K562 (cell line): ENCODE measurements around the gene C1orf105. TPM values are rescaled to one million over a fixed set of nuclear protein-coding genes. Genes with fewer than 3 reads are reported as not detected.

Experiments used
- ATAC-seq: fragments of 200-7000 bp; cut with Tn5 transposase; 3 replicates; pipeline ENCODE4 v1.9.1; 2020; ENCODE audit warnings: moderate library complexity
- BruUV-seq: library from RNA; stranded (reverse); fragments of 400-500 nt; replicated peaks from 2 replicates; lab custom pipeline; 2021; lab: Mats Ljungman, UMichigan
- CTCF ChIA-PET: fragments of 300-600 bp; formaldehyde crosslinking; extraction: SDS; loops from one replicate; lab custom pipeline; 2021; ENCODE audit warnings: low intra/inter-chr PET ratio; lab: Yijun Ruan, JAX
- POLR2A ChIA-PET: fragments of 300-600, 350-650 bp; sonication (Branson Sonifier 250); formaldehyde crosslinking; extraction: SDS; loops from one replicate; lab custom pipeline; 2021; ENCODE audit warnings: antibody characterized with exemption, inconsistent platforms; lab: Yijun Ruan, JAX
- DNase-seq, 4 experiments: peaks; one replicate each; pipeline versions ENCODE4 v3.0.0 to v3.0.0-alpha.2; 2011 to 2018; ENCODE audit warnings: low spot score in 3 of 4, mixed read lengths in 3 of 4; ENCODE audit errors: extremely low read depth in 1 of 4
- FAIRE-seq: peaks from 2 replicates; lab custom pipeline; 2011; peaks lifted over from hg19 to GRCh38; lab: Jason Lieb, UNC
- H2AFZ ChIP-seq: 2 replicates; pipeline ENCODE4 v1.6.0; 2011; ENCODE audit warnings: low read depth, low read length, control low read depth, inconsistent platforms
- H3K27ac ChIP-seq: fragments of 200-600 bp; 3 replicates; pipeline ENCODE4 v1.8.0; 2011; ENCODE audit warnings: low read depth, mild to moderate bottlenecking, control low read depth, inconsistent platforms, low read length, moderate library complexity, mixed read lengths; ENCODE audit errors: extremely low read depth
- H3K27me3 ChIP-seq, 2 experiments: fragments of 300-600 bp in 1 of 2; 2 replicates in 1 of 2; 3 replicates in 1 of 2; pipeline versions ENCODE4 v1.6.0 to v1.8.0; 2011; ENCODE audit warnings: inconsistent platforms in 2 of 2, low read length in 2 of 2, mild to moderate bottlenecking in 1 of 2, mixed read lengths in 1 of 2, moderate library complexity in 1 of 2; ENCODE audit not compliant: control insufficient read depth in 2 of 2, insufficient read depth in 2 of 2
- H3K36me3 ChIP-seq: fragments of 300-600 bp; 3 replicates; pipeline ENCODE4 v1.8.0; 2011; ENCODE audit warnings: mild to moderate bottlenecking, low read length, inconsistent platforms; ENCODE audit not compliant: control insufficient read depth, insufficient read depth
- H3K4me1 ChIP-seq, 2 experiments: fragments of 200-600 bp in 1 of 2; replicated peaks in 1 of 2; 2 replicates in 1 of 2; 3 replicates in 1 of 2; pipeline versions ENCODE4 v1.5.1 to v1.8.0; 2011; ENCODE audit warnings: inconsistent platforms in 2 of 2, low read length in 2 of 2, mild to moderate bottlenecking in 1 of 2, mixed read lengths in 1 of 2, moderate library complexity in 1 of 2; ENCODE audit not compliant: control insufficient read depth in 2 of 2, insufficient read depth in 2 of 2
- H3K4me2 ChIP-seq: 2 replicates; pipeline ENCODE4 v1.6.1; 2011; ENCODE audit warnings: low read length, control low read depth, inconsistent platforms, mixed read lengths; ENCODE audit not compliant: insufficient read depth
- H3K4me3 ChIP-seq: fragments of 200-600 bp; sonication (generic), shearing (Covaris generic); 2 replicates; pipeline ENCODE4 v1.5.1; 2016; ENCODE audit warnings: control low read depth, inconsistent platforms
- H3K79me2 ChIP-seq: fragments of 200-600 bp; 3 replicates; pipeline ENCODE4 v1.8.0; 2011; ENCODE audit warnings: low read length, inconsistent platforms; ENCODE audit not compliant: control insufficient read depth, insufficient read depth
- H3K9ac ChIP-seq, 2 experiments: 2 replicates each; pipeline versions ENCODE4 v1.6.0 to v1.6.1; 2011; ENCODE audit warnings: low read depth in 2 of 2, low read length in 2 of 2, control low read depth in 1 of 2, inconsistent platforms in 1 of 2, mild to moderate bottlenecking in 1 of 2, mixed read lengths in 1 of 2; ENCODE audit not compliant: insufficient read depth in 1 of 2
- H3K9me1 ChIP-seq: one replicate; pipeline ENCODE4 v1.6.0; 2011; ENCODE audit warnings: inconsistent platforms, mild to moderate bottlenecking, low read length, moderate library complexity; ENCODE audit not compliant: control insufficient read depth, insufficient read depth
- H3K9me3 ChIP-seq: replicated peaks from 2 replicates; pipeline ENCODE4 v1.5.1; 2011; ENCODE audit warnings: low read depth, low read length, inconsistent platforms; ENCODE audit not compliant: control insufficient read depth, insufficient read depth
- H4K20me1 ChIP-seq: replicated peaks from 2 replicates; pipeline ENCODE4 v1.6.1; 2011; ENCODE audit warnings: low read length, inconsistent platforms, mixed read lengths; ENCODE audit not compliant: control insufficient read depth, insufficient read depth
- GABPB2 ChIP-seq: fragments of 250-450 bp; sonication (Bioruptor Pico); conservative IDR thresholded peaks from 2 replicates; pipeline ENCODE4 v1.5.1; 2021; ENCODE audit warnings: mild to moderate bottlenecking
- HEY1 ChIP-seq: fragments of 250-450 bp; sonication (Bioruptor Pico); IDR thresholded peaks from 2 replicates; pipeline ENCODE4 v1.5.0; 2020; ENCODE audit warnings: mild to moderate bottlenecking, moderate library complexity, borderline replicate concordance
- HMG20B ChIP-seq: fragments of 250-450 bp; sonication (Bioruptor Pico); IDR thresholded peaks from 2 replicates; pipeline ENCODE4 v1.5.0; 2021; ENCODE audit warnings: mild to moderate bottlenecking
- JUND ChIP-seq, 2 experiments: IDR thresholded peaks; 2 replicates in 1 of 2; 3 replicates in 1 of 2; pipeline ENCODE4 v1.6.1; 2011; ENCODE audit warnings: borderline replicate concordance in 2 of 2, low read depth in 2 of 2, low read length in 2 of 2, improper control_type of control experiment in 1 of 2, missing biosample characterization in 1 of 2, missing genetic modification characterization in 1 of 2, missing genetic modification reagents in 1 of 2
- MAZ ChIP-seq, 2 experiments: fragments of 450-650 bp in 1 of 2; sonication (generic) in 1 of 2; formaldehyde crosslinking; IDR thresholded peaks in 1 of 2; conservative IDR thresholded peaks in 1 of 2; 2 replicates each; pipeline versions ENCODE4 v1.4.0 to v1.5.0; 2020; ENCODE audit warnings: mild to moderate bottlenecking in 1 of 2, missing genetic modification reagents in 1 of 2
- PURB ChIP-seq: sonication (generic); formaldehyde crosslinking; IDR thresholded peaks from 2 replicates; pipeline ENCODE4 v1.9.0; 2021; ENCODE audit warnings: low read depth, mild to moderate bottlenecking, missing genetic modification reagents
- RBM14 ChIP-seq: fragments of 200-400 bp; formaldehyde crosslinking; IDR thresholded peaks from 2 replicates; pipeline ENCODE4 v1.6.1; 2018; ENCODE audit warnings: low read depth, mild to moderate bottlenecking, low read length, moderate library complexity, borderline replicate concordance; ENCODE audit not compliant: insufficient read depth
- SIN3A ChIP-seq, 2 experiments: fragments of 150-350 bp in 1 of 2; IDR thresholded peaks; 2 replicates each; pipeline ENCODE4 v1.6.1; 2011 to 2016; ENCODE audit warnings: borderline replicate concordance in 2 of 2, low read depth in 2 of 2, low read length in 2 of 2, mild to moderate bottlenecking in 2 of 2, moderate library complexity in 2 of 2; ENCODE audit not compliant: control insufficient read depth in 1 of 2
- ZC3H11A ChIP-seq: IDR thresholded peaks from 2 replicates; pipeline ENCODE4 v1.6.1; 2012; ENCODE audit warnings: low read depth, low read length, improper control_type of control experiment
- ZKSCAN1 ChIP-seq: fragments of 150-350 bp; IDR thresholded peaks from 2 replicates; pipeline ENCODE4 v1.6.1; 2016; ENCODE audit warnings: low read depth, low read length
- WGBS: fragments of 100-300 bp; shearing (Covaris generic); methylation state at CpG from one replicate; pipeline ENCODE4 v1.1.6; 2016; ENCODE audit warnings: low coverage, mixed read lengths; ENCODE audit not compliant: insufficient coverage; ENCODE audit errors: missing lambda C conversion rate; 5-methylcytosine and 5-hydroxymethylcytosine counted together
- in situ Hi-C: fragments of 300-500 bp; cut with MboI; formaldehyde crosslinking; loops from 4 replicates; pipeline ENCODE4 v1.15.0; 2018; ENCODE audit warnings: inconsistent platforms, mixed read lengths
- intact Hi-C: fragments of 100-400 bp; cut with micrococcal nuclease; formaldehyde crosslinking; loops from 2 replicates; pipeline ENCODE4 v1.14.2; 2022
- polyA plus RNA-seq, 8 experiments: library from polyadenylated mRNA; depleted of rRNA in 4 of 8; stranded (reverse) in 5 of 8; unstranded in 3 of 8; fragments of >200 nt; fragmentation: Nextera tagmentation in 2 of 8; fragmentation: Illumina TruSeq in 1 of 8; extraction: Ambion mirVana in 2 of 8; extraction: Trizol in 1 of 8; gene quantifications; 2 replicates each; pipeline versions ENCODE4 v1.2.1 to v1.2.3, GENCODE V29; 2011 to 2014; ENCODE audit warnings: inconsistent platforms in 1 of 8, missing spikeins in 1 of 8
- total RNA-seq, 7 experiments: library from RNA; depleted of rRNA in 6 of 7; stranded (reverse); fragments of >200 nt in 6 of 7; fragmentation: Illumina TruSeq in 2 of 7; extraction: Trizol in 2 of 7; gene quantifications; 2 replicates each; pipeline versions ENCODE4 v1.2.1 to v1.2.3, GENCODE V29; 2011 to 2021; ENCODE audit warnings: low replicate concordance in 1 of 7
- TF ChIP-seq, protein P1 (sequence below): fragments of 450-650 bp; formaldehyde crosslinking; IDR thresholded peaks from 2 replicates; pipeline ENCODE4 v1.4.0; 2020; ENCODE audit warnings: mild to moderate bottlenecking, mixed read lengths
- TF ChIP-seq, protein P2 (sequence below), 3 experiments: fragments of 200-800 bp in 1 of 3; sonication (Bioruptor generic) in 1 of 3; sonication (generic) in 1 of 3; formaldehyde crosslinking in 1 of 3; IDR thresholded peaks; 2 replicates each; pipeline versions ENCODE4 v1.6.1 to v1.8.0; 2016 to 2022; ENCODE audit warnings: mild to moderate bottlenecking in 2 of 3, missing compliant biosample characterization in 2 of 3, missing genetic modification characterization in 2 of 3, missing genetic modification reagents in 1 of 3

The C1orf105 gene
- total and polyA plus RNA-seq, 9 of the 15 experiments (the other 6 are each of a cell fraction or from before 2014, with no cell fraction given) = 0.08 TPM; not detected in 8

DNA sequence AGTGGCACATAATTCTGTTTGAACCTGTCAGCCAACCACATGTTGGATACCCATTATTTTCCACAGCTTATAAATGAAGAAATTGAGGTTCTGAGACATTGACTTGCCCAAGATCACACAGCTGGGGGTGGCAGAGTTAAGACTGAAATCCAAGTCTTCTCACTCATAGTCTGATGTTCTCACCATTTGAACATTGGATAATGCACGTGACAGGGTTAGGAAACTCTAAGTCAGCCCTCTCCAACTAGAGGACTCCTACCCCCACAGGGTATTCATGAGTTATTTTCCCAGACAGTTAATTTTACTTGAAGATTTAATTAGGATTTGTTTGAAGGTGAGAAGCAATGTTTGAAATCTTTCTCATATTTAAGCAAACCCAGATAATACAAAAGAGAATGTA is 38.1 kb upstream of the C1orf105 start:
- no peaks in the 10 kb centered on the region for H4K20me1 ChIP-seq
- POLR2A ChIA-PET = interaction anchor here (0.5 kb wide), 1 partner anchor 576 kb away, joined by 3 read pairs; no protein-coding TSS in a partner anchor

DNA sequence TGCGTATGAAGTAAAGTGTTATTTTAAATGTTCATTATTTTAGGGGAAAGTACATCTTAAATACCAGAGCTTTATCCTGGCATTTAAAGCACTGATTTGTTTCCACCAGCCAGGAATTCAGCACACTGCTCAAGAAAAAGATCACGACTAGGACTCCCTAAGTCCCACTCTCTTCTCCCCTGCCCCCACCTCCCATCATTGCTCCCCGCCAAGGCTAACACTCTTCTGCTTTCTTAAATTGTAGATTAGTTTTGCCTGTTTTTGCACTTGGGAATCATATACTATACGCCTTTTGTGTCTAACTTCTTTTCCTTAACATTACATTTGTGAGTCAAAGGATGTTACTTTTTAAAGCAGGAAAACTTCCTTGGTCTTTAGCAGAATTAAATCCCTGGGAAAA is 37.5 kb upstream of the C1orf105 start:
- H3K79me2 ChIP-seq = no peaks in the 10 kb centered on the region
- ATAC-seq (no peak), DNase-seq (no peak), FAIRE-seq (no peak)
- H3K4me2 ChIP-seq = no peak overlapping the region
- intact Hi-C loops = no loop called here
- in situ Hi-C loops = no loop called here
- H3K9me3 ChIP-seq = no peaks in the 10 kb centered on the region
- H3K9ac ChIP-seq = no peak overlapping the region
- H3K4me3 ChIP-seq = no peak overlapping the region
- no peaks in the 10 kb centered on the region for H3K36me3 ChIP-seq
- ChIA-PET POLR2A (no interaction called here), CTCF (no interaction called here)
- H4K20me1 ChIP-seq = no peaks in the 10 kb centered on the region
- H2AFZ ChIP-seq = no peak overlapping the region
- H3K27ac ChIP-seq = no peak overlapping the region
- no peaks in the 10 kb centered on the region for H3K4me1 ChIP-seq
- H3K9me1 ChIP-seq = no peaks in the 10 kb centered on the region
- WGBS = 5% methylated on average over 4 of the region's 4 CpGs
- peaks cover 7 to 11% of the 10 kb centered on the region in 2 experiments; a peak in 2 of 5 replicates for H3K27me3 ChIP-seq
- BruUV-seq = no TSS peak
- TF ChIP-seq SIN3A (IDR thresholded peaks at IDR 0.05; ENCODE audit: borderline replicate concordance in 2 of 2, control insufficient read depth in 1 of 2, low read depth in 2 of 2, low read length in 2 of 2) (no peak), RBM14 (no peak), MAZ (CRISPR knock-in tag; conservative IDR thresholded peaks at IDR 0.05 in 1 of 2, IDR thresholded peaks at IDR 0.05 in 1 of 2) (no peak), JUND (IDR thresholded peaks at IDR 0.05; ENCODE audit: borderline replicate concordance, low read depth, low read length) (no peak), JUND (tag; IDR thresholded peaks at IDR 0.05; ENCODE audit: borderline replicate concordance, low read depth, low read length) (no peak), GABPB2 (no peak), HMG20B (CRISPR knock-in tag) (no peak), PURB (CRISPR knock-in tag) (no peak), ZKSCAN1 (no peak), ZC3H11A (no peak), HEY1 (CRISPR knock-in tag) (no peak)
- TF ChIP-seq, protein P1, sequence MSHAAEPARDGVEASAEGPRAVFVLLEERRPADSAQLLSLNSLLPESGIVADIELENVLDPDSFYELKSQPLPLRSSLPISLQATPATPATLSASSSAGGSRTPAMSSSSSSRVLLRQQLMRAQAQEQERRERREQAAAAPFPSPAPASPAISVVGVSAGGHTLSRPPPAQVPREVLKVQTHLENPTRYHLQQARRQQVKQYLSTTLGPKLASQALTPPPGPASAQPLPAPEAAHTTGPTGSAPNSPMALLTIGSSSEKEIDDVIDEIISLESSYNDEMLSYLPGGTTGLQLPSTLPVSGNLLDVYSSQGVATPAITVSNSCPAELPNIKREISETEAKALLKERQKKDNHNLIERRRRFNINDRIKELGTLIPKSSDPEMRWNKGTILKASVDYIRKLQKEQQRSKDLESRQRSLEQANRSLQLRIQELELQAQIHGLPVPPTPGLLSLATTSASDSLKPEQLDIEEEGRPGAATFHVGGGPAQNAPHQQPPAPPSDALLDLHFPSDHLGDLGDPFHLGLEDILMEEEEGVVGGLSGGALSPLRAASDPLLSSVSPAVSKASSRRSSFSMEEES = no peak

More for the DNA sequence above, 38.1 kb upstream of the C1orf105 start:
- H2AFZ ChIP-seq = no peak overlapping the region
- no peak overlapping the region for H3K4me3 ChIP-seq
- no TSS peak for BruUV-seq
- ATAC-seq (no peak), FAIRE-seq (no peak), DNase-seq (no peak)
- CTCF ChIA-PET = no interaction called here
- no peaks in the 10 kb centered on the region for H3K36me3 ChIP-seq
- H3K79me2 ChIP-seq = no peaks in the 10 kb centered on the region
- WGBS = 3% methylated on average over 1 of the region's 1 CpG
- intact Hi-C loops (no loop called here), in situ Hi-C loops (no loop called here)
- H3K27me3 ChIP-seq = peaks cover 7% of the 10 kb centered on the region in 2 experiments; a peak in 2 of 5 replicates
- no peak overlapping the region for H3K9ac ChIP-seq
- H3K4me1 ChIP-seq = no peaks in the 10 kb centered on the region
- no peak overlapping the region for H3K27ac ChIP-seq
- no peak overlapping the region for H3K4me2 ChIP-seq
- no peaks in the 10 kb centered on the region for H3K9me1 ChIP-seq
- TF ChIP-seq, protein P2, sequence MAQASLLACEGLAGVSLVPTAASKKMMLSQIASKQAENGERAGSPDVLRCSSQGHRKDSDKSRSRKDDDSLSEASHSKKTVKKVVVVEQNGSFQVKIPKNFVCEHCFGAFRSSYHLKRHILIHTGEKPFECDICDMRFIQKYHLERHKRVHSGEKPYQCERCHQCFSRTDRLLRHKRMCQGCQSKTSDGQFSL (CRISPR knock-in tag; IDR thresholded peaks at IDR 0.05) = no peak
- TF ChIP-seq, protein P2 (tag; IDR thresholded peaks at IDR 0.05) = no peak
- no peaks in the 10 kb centered on the region for H3K9me3 ChIP-seq
